ENCODE data around the gene AUTS2.

AUTS2 gene

GRCh38 chr7:70554646-70555045 lies 956.4 kb downstream of the AUTS2 start:
- H3K27ac ChIP-seq (ENCODE audit: poor library complexity, severe bottlenecking): no peak overlapping the region
- ATAC-seq (ENCODE audit: low read depth) (no peak), DNase-seq (ENCODE audit: low spot score) (no peak)
- no peaks in the 10 kb centered on the region for H3K36me3 ChIP-seq (ENCODE audit: low read depth)
- H3K27me3 ChIP-seq (ENCODE audit: insufficient read depth, poor library complexity, severe bottlenecking): no peaks in the 10 kb centered on the region
- TF ChIP-seq CTCF (IDR thresholded peaks at IDR 0.05; ENCODE audit: poor library complexity, severe bottlenecking): no peak
- H3K4me1 ChIP-seq (ENCODE audit: insufficient read depth, poor library complexity, severe bottlenecking): no peaks in the 10 kb centered on the region
- H3K4me3 ChIP-seq (ENCODE audit: severe bottlenecking): no peak overlapping the region
- H3K9me3 ChIP-seq (ENCODE audit: severe bottlenecking): no peaks in the 10 kb centered on the region

DNA sequence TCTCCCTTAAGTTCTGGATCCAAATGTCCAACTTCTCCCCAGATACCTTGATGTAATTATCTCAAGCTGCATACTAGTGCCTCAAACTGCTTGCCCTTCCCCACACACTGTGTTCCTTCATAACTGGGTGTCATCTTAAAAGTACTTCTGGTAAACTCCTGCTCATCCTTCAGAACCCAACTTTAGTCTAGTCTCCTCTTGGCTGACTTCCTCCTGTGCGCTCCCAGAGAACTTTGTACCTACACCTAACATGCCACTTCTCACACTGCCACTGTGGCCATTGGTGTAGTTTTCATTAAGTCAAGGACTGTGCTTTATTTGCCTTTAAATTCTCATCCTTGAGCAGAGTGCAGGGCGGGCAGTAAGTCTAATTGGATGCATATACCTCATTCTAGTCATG lies 958.5 kb downstream of the AUTS2 start:
- no peak for TF ChIP-seq CTCF (IDR thresholded peaks at IDR 0.05; ENCODE audit: poor library complexity, severe bottlenecking)
- DNase-seq (ENCODE audit: low spot score) (no peak), ATAC-seq (ENCODE audit: low read depth) (no peak)
- no peaks in the 10 kb centered on the region for H3K4me1 ChIP-seq (ENCODE audit: insufficient read depth, poor library complexity, severe bottlenecking)
- H3K9me3 ChIP-seq (ENCODE audit: severe bottlenecking): no peaks in the 10 kb centered on the region
- H3K27ac ChIP-seq (ENCODE audit: poor library complexity, severe bottlenecking): no peak overlapping the region
- H3K36me3 ChIP-seq (ENCODE audit: low read depth): no peaks in the 10 kb centered on the region
- no peak overlapping the region for H3K4me3 ChIP-seq (ENCODE audit: severe bottlenecking)
- no peaks in the 10 kb centered on the region for H3K27me3 ChIP-seq (ENCODE audit: insufficient read depth, poor library complexity, severe bottlenecking)

GRCh38 chr7:70557338-70557737 lies 959.1 kb downstream of the AUTS2 start:
- Histone ChIP-seq H3K9me3 (ENCODE audit: severe bottlenecking) (no peaks in the 10 kb centered on the region), H3K4me1 (ENCODE audit: insufficient read depth, poor library complexity, severe bottlenecking) (no peaks in the 10 kb centered on the region), H3K4me3 (ENCODE audit: severe bottlenecking) (no peak overlapping the region), H3K36me3 (ENCODE audit: low read depth) (no peaks in the 10 kb centered on the region), H3K27ac (ENCODE audit: poor library complexity, severe bottlenecking) (no peak overlapping the region), H3K27me3 (ENCODE audit: insufficient read depth, poor library complexity, severe bottlenecking) (no peaks in the 10 kb centered on the region)
- TF ChIP-seq CTCF (IDR thresholded peaks at IDR 0.05; ENCODE audit: poor library complexity, severe bottlenecking): no peak
- ATAC-seq (ENCODE audit: low read depth): no peak
- no peak for DNase-seq (ENCODE audit: low spot score)

DNA sequence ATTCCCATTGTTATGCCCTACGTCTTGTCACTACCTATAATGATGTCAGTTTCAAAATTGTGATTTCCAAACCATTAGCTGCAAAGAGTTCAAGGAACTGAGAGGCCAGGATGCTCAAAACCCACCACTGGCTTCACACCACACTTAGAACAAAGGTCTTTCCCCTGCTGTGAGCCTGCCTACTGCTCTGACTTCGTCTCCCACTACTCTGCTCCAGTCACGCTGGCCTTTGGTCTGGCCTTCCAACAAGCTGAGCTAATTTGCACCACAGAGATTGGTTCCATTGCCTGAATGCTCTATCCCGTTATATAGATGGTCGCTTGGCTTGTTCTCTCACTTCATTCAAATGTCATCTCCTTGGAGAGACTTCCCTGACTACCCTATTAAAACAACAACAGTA lies 961.5 kb downstream of the AUTS2 start:
- Histone ChIP-seq H3K4me3 (ENCODE audit: severe bottlenecking) (no peak overlapping the region), H3K27me3 (ENCODE audit: insufficient read depth, poor library complexity, severe bottlenecking) (no peaks in the 10 kb centered on the region), H3K36me3 (ENCODE audit: low read depth) (no peaks in the 10 kb centered on the region), H3K27ac (ENCODE audit: poor library complexity, severe bottlenecking) (no peak overlapping the region), H3K9me3 (ENCODE audit: severe bottlenecking) (no peaks in the 10 kb centered on the region), H3K4me1 (ENCODE audit: insufficient read depth, poor library complexity, severe bottlenecking) (no peaks in the 10 kb centered on the region)
- ATAC-seq (ENCODE audit: low read depth) (no peak), DNase-seq (ENCODE audit: low spot score) (no peak)
- no peak for TF ChIP-seq CTCF (IDR thresholded peaks at IDR 0.05; ENCODE audit: poor library complexity, severe bottlenecking)

DNA sequence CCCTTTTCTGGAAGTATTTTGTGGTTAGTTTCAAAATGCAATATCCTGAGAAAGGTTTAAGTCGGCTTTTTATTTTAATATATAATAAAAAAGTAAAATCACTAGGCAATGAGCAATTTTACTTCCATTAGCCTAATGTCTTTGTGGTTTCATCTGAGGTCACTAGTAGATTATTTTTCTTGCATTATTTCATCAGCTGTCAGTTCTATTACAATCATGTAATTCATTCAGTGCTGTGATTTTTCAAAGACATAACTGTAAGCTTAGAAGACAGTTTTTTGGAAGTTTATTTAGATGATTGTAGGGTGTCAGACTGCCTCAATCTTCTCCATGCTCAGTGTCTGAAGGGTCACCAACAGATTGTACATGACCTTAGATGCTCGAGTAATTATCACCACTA lies 965.7 kb downstream of the AUTS2 start:
- ATAC-seq (ENCODE audit: low read depth): no peak
- H3K9me3 ChIP-seq (ENCODE audit: severe bottlenecking): no peaks in the 10 kb centered on the region
- DNase-seq (ENCODE audit: low spot score): no peak
- no peak for TF ChIP-seq CTCF (IDR thresholded peaks at IDR 0.05; ENCODE audit: poor library complexity, severe bottlenecking)
- no peaks in the 10 kb centered on the region for H3K4me1 ChIP-seq (ENCODE audit: insufficient read depth, poor library complexity, severe bottlenecking)
- H3K27me3 ChIP-seq (ENCODE audit: insufficient read depth, poor library complexity, severe bottlenecking): no peaks in the 10 kb centered on the region
- H3K4me3 ChIP-seq (ENCODE audit: severe bottlenecking): no peak overlapping the region
- no peak overlapping the region for H3K27ac ChIP-seq (ENCODE audit: poor library complexity, severe bottlenecking)
- H3K36me3 ChIP-seq (ENCODE audit: low read depth): no peaks in the 10 kb centered on the region
